Measurements from ENCODE around the gene SMAD7.

Gene SMAD7

DNA sequence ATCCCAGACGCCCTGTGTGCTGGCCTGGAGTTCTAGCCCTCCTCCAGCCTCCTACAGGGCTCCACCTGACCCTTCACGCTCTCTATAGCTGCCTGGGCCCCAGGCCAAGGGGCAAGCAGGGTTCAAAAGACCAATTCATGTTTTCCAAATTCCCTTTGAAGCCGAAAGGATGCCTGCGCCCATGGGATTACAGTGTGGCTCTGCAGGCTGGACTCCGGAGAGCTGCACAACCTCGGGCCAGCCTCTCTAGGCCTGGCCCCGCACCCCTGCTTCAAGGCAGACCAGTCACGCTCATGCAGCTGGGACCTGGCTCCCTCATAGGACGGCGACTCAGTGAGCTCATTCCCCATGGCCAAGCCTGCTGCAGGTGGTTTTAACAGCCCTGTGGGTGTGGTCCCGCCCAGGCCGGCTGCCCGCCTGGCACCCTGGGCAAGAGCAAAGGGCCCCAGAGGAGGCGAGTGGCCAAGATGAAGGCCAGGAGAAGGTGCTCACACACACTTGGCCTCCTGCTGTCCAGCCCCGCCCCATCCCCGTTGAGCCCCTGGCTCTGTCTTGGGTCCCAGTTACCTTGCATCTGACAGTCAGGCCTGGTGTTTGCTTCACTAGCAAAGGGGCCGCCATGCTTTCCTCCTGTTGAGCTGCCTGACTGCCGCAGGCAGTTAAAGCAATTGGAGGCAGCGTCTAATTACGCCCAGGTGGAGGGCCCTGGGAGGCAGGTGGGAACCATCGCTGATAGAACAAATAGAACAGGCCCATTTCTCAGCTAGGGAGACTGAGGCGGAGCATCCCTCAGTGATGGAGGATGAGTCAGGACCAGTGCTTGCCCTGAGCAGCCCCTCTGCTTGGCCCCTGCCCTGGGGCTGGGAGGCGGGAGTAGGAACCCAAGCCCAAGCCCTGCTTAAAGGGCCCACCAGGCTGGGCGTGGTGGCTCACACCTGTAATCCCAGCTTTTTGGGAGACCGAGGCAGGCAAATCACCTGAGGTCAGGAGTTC lies 56.9 kb downstream of the SMAD7 start:
- no peak for DNase-seq (ENCODE audit: low spot score)

DNA sequence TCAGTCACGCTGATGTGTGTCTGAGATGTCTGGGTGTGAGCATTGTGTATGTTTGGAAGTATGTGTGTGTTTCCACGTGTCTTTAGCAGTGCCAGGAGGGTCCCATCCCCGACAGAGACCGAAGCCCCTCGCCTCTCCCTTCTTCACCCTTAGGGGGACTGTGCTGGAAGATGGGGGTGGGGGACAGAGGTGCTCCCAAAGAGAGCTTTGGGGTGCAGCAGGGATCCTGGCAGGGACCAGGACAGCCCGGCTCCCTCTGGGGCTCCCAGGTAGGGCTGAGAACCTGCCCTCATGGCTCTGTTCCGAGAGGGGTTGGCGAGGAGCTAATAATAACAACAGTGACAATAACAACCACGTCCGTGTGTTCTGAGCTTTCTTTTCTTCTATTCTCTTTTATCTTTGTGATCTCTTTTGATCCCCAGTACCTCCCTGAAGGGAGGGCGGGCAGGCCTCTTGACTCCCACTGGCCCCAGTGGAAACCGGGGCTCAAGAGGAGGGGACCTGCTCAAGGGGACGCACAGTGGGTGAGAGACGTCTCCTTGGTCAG lies 57.6 kb downstream of the SMAD7 start:
- no peak for DNase-seq (ENCODE audit: low spot score)

DNA sequence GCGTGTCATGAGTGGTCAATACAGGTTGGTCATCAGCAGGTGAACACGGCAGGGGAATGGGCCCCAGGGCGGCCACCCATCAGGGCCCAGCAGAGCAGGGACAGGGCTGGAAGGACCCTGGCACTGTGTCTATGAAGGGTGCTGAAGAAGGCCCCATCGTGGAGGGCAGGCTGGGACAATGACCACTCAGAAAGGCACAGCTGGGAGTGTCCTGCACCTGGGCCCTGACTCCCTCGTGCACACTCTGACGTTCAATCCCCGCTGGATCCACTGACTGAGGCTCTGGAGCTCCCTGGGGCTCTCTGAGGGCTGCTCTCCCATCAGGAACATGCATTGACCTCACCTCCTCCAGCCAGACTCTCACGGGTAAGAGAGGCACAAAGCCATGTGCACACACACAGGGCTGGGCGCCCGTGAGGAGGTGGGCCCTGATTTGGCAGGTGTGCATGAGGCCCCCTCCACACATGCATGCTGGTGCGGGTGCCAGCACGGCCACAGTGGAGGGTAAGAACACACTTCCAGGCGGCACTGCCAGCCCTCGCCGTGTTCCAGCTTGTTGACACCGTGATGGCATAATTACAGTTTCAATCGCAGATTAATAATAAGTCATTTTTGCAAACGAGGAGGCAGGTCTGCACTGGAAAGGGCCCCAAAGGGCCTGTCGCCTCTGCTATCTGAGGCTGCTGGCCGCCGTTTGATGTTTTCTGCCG lies 58.5 kb downstream of the SMAD7 start:
- no peak for DNase-seq (ENCODE audit: low spot score)

DNA sequence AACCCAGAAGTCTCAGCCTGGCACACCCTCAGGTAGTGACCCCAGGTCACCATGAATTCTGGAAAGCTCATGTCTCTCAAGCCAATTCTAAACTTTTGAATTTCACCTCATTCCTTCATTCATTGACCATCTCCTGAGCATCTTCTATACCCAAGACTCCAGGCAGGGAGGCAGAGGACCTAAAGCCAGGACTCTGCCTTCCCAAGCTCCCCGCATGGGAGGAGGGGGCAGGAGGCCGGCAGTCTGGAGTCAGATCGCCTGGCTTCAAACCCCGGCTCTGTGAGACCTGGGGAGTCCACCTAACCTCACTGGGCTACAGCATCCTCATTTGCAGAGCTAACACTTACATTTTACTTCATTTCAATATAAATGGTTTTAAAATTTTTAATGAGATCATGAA lies 59.0 kb downstream of the SMAD7 start:
- no peak for DNase-seq (ENCODE audit: low spot score)

DNA sequence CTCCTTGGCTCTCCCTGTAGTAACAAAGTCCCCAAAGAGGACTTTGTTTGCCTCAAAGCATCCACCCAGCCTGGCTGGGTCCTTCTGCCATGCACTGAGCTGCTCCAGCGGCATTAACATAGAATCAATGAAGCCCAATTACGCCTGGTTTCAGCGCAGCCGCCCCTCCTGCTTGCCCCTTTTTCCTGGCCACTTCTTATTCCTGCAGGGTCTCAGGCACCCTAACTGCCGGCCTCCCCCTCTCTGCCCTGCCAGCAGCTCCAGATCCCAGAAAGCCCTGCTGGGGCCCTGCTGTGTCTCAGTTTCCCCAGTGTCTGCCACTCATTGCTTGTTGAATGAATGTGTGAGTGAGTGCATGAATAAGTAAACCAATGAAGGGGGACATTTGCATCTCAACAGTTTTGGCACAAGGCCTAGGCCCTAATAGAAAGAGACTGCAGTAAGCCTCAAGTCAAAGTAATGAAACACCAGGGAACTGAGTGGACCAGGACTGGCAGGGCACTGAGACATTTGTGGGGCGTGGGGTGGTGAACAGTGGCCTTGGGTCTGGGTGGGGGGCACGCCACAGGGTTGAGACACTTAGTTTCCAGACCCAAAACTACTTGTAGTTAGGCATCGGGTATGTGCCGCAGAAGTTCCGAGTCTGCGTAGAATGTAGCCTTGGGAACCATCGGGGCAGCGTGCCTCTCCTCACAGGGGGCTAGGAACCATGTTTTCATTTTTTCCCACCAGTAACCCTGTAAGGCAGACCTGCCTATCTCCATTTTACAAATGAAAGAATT lies 60.6 kb downstream of the SMAD7 start:
- no peak for DNase-seq (ENCODE audit: low spot score)

DNA sequence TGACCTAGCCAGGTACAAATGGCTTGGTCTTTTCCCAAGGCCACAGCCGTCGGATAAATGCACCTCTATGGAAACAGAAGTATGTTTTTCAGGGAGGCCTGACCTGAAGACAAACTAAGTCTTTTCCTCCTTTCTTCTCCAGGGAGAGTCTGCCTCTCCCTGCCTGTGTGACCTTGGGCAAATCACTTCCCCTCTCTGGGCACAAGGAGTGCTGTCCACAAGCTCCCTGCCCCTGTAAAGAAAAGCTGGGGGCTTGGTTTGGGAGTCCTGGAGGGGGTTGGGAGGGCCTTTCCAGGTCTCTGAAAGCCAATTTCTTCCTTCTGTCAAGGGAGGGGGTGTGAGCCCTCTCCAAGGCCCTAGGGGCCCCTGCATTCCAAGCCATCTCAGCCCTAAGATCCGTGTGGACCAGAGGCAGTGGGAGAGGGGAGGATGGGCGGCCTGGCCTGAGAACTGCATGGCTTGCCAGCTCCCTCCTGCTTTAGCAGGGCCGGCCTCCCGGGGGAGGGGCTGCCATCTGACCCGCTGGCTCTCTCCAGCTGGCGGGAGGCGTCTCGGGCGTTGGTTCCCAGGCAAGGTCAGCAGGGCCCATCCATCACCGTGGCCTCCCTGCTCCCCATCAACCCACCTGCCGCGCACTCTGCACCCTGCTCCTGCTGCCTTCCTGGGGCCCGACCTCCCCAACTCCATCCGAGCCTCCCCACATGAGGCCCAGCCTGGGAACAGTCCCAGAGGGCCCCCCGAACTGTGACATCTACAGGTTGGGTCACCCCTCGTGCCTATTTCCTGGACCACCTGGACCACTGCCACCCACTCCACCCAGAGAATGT lies 61.4 kb downstream of the SMAD7 start:
- DNase-seq (ENCODE audit: low spot score): no peak

DNA sequence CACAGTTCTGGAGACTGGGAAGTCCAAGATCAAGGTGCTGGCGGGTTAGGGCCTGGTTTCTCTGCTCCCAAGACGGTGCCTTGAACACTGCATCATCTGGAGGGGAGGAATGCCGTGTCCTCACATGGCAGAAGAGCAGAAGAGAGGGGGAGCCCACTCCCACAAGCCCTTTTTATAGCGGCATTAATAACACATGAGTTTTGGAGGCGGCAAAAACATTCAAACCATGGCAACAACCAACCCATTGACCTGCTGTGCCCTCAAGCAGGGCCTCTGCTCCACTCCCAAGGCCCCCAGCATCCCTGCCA lies 62.0 kb downstream of the SMAD7 start:
- DNase-seq (ENCODE audit: low spot score): no peak

DNA sequence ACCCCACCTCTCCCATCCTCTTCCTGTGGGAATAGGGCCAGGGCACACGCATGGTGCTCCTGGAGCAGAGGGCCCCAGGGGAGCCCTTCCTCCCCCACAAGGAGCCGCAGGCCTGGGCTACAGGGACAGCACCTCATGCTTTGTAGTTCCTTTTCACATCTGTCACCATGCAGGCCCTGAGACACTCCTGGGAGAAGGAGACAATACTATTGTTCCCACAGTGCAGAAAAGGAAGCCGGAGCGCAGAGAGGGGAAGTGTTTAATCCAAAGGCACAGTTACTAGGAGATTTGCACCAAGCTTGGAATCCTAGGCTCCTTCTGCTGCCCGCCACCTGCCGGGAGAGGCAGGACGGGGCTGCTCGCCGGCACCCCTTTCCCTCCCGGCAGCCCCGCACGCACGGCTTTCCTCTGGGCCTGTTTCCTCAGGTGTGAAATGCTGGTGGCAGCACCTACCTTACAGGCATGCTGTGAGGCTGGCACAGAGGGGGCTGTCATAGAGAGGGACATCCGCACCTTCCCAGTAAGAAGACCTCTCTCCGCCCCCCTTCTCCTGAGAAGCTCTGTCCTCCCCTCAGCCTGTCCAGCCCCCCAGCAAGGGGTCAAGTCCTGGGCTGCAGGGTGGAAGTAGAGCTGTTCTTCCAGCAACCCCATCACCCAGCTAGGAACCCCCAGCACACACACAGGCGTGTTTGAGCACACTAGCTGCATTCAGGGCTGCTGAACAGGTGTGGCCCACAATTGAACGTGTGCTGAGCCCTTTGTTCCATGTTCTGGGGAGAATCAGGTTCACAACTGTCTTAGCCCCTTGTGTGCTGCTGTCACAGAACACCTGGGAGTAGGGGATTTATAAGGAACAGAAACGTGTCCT lies 62.6 kb downstream of the SMAD7 start:
- no peak for DNase-seq (ENCODE audit: low spot score)

DNA sequence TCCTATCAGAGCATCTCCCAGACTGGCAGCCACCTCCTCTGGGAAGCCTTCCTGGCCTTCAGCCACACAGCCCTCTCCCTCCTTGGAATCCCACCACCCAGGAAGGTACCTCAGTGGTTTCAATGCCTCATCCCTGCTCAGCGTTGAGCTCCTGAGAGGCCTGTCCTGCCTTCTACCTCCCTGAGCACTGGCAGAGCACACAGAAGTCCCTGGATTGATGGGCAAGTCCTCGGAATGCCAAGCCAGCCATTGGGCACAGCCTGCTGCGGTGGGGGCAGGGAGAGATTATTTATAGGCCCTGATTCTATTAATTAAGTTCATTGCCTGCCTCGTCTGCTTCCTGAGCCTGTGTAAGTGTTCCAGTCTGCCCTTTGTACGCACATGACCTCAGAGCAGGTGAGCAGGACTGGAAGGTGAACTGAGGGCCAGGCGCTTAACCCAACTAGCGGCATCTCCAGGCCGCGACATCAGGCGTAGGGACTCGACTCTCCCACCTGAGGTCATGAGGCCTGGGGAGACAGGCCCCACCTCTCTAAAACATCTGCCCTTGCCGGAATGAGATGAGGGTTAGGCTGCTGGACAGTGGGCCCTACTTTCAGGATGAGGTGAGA lies 63.4 kb downstream of the SMAD7 start:
- no peak for DNase-seq (ENCODE audit: low spot score)

DNA sequence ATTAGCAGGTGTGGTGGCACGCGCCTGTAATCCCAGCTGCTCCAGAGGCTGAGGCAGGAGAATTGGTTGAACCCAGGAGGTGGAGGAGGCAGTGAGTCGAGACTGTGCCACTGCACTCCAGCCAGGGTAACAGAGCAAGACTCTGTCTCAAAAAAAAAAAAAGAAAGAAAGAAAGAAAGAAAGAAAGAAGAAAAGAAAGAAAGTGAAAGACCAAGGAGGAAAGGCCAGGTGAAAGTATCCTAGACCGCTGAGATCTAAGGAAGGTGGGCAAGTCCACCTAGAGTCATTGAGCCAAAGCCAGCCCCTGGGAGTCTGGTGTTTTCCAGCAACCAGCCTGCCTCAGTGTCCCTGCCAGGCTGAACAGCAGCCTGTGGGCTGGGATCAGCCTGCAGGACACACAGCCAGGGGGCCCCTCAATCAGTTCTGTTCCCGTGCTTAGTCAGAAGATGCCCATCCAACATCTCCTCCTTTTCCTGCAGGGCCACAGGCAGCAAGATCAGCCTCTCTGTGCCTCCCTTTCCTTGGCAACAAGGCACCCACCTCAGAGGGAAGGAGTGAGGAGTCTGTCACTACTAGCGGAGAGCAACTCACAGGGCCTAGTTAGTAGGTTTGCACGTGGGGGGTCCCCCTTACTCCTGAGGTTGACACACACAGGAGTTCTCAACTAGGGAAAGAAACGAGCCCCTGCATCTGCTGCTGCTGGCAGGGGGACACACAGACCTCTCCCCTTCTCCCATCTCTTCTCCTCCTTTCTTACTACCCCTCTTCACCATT lies 64.1 kb downstream of the SMAD7 start:
- DNase-seq (ENCODE audit: low spot score): no peak

DNA sequence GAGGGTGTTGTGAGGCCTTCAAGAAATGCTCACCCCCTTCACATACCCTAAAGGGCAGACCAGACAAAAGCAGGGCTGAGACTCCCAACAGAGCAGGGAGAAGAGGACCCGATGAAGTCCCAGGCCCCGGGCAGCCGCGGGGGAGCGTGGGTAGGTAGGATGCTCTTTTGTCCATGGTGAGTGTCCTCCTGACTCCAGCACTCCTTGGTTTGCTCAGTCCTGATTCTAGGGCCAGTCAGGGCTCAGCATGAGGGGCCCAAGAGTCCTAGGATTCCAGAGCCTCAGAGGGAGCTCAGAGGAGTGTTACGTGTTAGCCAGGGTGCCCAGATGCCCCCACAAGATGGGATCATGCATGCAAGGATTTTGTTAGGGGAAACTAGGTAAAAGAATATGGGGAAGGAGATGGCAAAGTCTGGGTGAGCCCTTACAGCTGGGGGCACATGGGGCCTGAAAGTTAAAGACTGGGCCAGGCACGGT lies 64.8 kb downstream of the SMAD7 start:
- no peak for DNase-seq (ENCODE audit: low spot score)

DNA sequence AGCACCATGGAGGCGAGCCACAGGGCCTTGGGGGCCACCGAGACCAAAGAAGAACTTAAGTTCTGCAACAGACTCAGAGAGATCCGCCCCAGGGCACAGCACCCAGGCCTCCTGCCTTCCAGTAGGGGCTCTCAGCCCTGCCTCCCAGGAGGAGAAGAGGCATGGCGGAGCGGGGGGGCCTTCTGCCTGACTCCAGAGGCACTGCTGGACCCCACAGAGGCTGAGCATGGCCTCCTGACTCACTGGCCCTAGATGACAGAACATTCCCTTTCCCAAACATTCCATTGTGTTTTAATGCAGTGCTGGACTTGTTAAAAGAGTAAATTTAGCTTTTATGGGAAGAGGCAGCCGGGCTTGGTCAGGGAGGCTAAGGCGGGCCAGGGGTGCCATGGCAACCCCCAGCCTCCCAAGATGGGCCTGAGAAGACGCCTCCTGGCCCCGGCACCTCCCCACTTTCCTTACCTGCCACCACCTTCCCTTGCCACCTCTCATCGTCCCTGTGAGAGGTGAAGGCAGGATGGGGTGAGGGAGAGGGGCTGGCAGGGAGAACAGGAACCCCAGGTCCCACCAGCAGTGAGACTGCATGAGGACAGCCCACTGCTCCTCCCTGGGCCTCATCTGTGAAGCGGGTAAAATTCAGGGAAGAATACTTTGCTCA lies 65.4 kb downstream of the SMAD7 start:
- no peak for DNase-seq (ENCODE audit: low spot score)

DNA sequence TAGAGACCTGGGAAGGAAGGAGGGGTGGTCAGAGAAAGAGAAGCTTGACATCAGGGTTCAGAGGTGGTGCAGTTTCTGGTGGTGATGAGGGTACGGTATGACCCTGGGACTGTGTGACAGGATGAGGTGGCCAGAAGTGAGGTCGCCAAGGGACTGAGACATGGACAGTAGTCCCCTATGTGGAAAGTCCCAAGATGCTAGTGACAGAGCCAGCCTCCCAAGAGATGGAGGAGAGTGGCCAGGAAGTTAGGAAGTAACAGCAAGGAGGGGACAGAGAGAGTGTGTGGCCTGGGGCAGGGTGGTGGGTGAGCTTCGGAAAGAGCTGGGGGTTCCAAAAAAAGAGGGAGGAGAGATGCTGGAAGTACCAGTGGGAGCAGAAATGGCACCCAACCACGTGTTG lies 66.0 kb downstream of the SMAD7 start:
- DNase-seq (ENCODE audit: low spot score): no peak

DNA sequence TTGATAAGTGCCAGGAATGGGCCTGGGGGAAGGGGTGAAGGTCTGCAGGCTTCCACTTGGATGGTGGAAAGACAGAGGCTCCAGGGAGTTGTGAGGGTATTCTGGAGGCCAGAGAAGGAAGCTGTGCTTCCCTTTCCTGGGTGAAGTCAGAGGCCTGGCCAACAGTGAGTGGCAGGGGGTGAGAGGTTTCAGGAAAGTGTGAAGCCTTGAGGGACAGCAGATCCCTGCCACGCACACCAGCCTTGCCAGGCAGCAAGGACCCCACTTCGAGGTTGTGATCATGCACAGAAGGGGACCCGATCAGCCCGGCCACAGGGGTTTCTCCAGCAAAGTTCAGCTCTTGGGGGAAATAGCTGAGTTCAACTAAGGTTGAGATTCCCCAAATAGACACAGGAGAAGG lies 66.5 kb downstream of the SMAD7 start:
- no peak for DNase-seq (ENCODE audit: low spot score)

DNA sequence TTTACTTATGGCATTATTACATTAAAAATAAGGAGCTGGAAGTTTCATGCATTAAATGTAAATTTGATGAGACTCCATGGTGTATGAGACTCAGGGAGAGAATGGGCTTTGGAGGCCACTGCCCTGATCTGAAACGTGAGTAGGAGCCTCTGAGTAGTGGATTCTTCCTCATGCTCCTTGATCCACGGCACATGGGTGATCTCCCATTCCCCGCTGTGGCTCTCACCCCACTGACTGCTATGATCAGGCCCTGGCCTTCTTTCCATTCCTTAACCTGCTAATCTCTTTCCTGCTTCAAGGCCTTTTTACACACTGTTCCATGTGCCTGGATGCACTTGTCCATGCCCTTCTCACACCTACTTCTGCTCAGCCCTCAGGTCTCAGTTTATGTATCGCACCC lies 68.4 kb downstream of the SMAD7 start:
- DNase-seq (ENCODE audit: low spot score): no peak

DNA sequence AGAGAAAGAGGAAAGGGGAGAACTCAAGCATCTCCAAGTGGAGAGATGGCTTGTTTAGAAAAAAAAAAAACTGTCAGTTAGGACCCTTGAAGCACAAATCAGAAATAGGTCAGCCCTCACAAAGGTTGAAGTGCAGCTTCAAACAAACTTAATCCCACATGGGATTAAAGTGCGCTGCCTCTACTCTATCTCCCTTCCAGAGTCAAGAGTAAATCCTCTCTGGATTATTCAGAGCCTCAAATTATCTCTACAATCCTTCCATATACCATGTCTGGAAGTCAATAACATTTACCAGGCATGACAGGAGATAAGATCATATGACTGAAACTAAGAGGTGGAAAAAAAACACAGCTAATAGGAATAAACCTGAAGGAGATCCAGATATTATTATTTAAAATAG lies 69.8 kb downstream of the SMAD7 start:
- no peak for DNase-seq (ENCODE audit: low spot score)

DNA sequence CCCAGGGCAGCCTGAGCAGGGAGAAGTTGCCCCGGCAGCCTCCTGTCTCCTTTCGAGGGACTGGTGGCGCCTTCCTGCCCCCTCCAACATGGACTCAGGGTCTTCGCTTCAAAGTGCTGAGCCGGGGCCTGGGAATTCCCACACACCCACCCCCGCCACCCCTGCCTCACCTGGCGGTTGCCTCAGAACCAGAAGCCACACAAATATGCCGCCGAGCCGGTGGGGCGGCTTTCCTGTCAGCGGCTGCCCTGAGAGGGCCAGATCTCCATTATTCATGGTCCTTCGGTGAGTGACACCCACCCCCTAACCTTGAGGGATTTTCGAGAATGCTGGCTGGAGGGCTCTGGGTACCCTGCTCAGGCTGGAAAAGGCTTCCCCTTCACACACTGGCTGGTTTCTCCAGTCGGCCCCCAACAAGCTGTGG lies 71.7 kb downstream of the SMAD7 start:
- no peak for DNase-seq (ENCODE audit: low spot score)

DNA sequence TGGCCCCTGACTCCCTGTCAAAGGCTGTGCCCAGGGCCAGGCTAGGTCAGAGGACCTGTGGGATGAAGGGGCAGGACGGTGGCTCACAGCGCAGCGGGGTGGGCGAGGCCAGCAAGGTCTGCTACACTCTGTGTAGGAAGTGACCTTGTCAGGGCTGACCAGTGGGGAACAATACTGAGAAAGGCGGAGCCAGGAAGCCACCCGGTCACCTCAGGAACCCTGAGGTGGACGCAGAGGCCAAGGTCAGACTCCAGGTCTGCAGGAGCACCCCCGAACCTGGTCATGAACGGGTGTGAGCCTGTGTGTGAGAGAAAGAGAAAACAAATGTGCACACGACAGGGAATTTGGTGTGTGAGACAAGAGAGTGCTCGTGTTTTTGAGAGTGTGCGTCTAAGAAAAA lies 72.3 kb downstream of the SMAD7 start:
- DNase-seq (ENCODE audit: low spot score): no peak

DNA sequence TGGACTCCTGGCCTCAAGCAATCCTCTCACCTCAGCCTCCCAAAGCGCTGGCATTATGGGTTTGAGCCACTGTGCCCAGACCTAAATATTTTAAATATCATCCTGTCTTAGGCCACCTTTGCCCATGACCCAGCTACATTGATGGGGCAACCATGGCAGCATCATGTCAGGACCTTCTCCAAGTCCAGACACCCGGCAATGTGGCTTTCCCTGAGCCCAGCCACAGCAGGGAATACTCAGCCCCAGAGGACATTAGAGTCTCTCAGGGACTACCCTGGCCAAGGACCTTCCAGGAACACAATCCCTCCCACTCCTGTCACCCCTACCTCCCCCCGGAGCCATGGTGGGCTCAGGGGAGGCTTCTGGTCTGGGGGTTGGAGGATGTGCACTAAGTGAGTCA lies 72.8 kb downstream of the SMAD7 start:
- DNase-seq (ENCODE audit: low spot score): no peak
